GM03348 (cell line): ENCODE results near the gene UPF2.
A peak's percentile ranks its signal among the peaks of the same experiment; 100 is the strongest.

Experiments
- DNase-seq: peaks from one replicate; pipeline ENCODE4 v3.0.0; 2012; ENCODE audit warnings: low spot score

Gene UPF2

DNA sequence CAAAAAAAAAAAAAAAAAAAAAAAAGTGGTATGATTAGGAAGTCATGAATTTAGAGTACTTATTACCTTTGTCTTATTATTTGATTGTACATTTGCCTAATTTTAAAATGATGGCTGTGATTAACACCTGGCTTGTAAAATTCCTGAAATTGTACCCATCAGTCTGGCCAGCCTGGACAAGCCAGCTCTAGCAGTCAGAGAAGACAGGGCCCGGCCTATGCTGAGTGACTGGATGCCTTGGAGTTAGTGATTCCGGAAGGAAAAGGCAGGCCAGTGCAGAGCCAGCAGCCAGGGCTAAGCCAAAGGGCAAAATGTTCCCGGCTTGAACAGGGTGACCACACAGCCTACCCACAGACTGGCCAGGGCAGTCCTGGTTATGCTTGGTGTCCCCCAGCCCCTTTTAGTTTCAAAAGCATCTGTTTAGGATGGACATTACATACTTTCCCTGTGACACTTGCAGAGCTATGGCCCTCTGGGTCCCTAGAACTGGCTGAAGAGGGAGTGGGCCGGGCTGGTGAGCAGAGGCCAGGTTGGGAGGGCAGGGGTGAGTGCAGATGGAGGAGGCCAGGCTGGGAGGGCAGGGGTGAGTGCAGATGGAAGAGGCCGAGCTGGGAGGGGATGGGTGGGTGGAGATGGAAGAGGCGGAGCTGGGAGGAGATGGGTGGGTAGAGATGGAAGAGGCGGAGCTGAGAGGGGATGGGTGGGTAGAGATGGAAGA, 157.7 kb downstream of the UPF2 start:
- no peak for DNase-seq

DNA sequence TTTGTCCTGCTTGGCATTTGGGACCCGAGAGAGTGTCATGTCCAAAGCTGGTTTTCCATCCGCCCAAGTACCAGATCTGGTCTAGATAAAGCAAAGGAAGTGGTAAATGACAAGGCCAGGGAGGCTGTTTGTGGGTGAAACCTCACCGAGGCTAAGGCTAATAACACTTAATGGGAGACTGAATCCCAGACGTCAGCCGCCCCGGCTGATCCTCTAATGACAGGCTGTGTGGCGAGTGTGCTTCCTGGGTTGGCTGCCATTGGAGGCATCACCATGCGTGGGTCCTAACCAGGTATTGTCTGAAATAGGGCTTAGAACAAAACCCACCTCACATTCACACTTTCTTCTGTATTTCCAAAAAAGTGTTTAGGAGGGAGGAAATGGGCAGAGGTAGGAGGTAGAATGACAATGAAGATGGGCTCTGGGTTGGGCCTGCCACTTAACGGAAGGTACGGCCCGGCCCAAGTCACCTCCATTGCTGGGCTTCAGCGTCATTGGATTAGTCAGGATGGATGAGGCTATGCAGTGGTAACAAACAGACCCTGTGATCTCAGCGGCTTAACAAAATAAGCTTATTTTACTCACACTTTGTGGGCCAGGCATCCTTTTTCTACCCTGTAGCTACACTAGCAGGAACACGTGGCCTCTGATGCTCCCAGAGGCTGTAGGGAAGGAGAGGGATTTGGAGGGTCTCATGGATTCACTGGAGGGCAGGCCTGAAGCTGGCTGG, 159.8 kb downstream of the UPF2 start:
- no peak for DNase-seq

- no peak for DNase-seq
These were observed 160.9 kb downstream of the UPF2 start for GRCh38 chr10:11881477-11882417.

DNA sequence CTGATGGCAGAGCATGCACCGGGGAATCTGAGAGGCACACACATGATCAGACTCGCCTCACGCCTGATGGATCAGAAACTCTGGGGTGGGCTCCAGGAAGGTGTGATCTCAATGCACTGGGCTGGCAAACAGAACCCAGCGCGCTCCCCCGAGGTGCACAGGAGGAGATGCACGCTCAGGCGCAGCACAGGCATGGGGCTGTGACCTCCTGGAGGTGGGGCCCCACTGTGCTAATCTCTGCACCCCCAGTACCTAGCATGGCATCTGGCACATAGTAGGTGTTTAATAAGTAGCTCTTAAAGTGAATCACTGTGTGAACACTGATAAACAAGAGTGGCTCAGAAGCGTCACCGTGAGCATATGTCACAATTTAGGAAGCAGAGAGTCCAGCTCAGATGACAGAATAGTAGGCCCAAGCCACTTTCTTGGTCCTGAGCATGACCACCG, 161.6 kb downstream of the UPF2 start:
- no peak for DNase-seq

GRCh38 chr10:11880151-11881029, 162.2 kb downstream of the UPF2 start:
- no peak for DNase-seq

DNA sequence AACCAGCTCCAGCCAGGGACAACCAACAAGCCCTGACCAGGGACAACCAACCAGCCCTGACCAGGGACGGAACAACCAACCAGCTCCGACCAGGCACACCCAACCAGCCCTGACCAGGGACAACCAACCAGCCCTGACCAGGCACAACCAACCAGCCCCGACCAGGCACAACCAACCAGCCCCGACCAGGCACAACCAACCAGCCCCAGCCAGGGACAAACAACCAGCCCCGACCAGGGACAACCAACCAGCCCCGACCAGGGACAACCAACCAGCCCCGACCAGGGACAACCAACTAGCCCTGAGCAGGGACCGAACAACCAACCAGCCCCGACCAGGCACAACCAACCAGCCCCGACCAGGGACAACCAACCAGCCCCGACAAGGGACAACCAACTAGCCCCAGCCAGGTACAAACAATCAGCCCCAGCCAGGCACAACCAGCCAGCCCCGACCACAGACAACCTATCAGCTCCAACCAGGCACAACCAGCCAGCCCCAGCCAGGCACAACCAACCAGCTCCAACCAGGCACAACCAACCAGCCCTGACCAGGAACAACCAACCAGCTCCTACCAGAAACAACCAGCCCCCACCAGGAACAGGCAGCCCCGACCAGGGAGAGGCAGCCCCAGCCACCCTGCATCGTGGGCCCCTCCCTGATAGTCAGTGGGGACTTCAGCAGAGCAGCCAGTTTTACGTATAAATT, 163.1 kb downstream of the UPF2 start:
- DNase-seq: no peak

DNA sequence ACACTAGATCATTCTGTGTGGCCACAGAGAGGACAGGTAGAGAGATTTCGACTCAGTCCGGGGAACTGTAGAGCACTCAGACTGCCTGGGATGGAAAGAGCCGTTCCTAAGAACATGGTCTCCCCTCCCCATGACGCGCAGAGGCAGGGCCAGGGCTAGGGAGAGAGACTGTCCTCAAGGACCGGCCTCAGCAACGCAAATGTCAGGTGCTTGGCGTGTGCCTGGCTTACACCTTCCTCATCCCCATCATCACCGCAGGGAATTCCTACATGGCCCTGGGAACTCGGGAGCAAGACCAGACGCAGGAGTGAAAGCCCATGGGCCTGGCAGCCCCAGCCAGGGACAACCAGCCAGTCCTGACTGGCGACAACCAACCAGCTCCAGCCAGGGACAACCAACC, 163.8 kb downstream of the UPF2 start:
- no peak for DNase-seq

- no peak for DNase-seq
These were observed 165.1 kb downstream of the UPF2 start for GRCh38 chr10:11877591-11877905.

- DNase-seq: no peak
These were observed 165.6 kb downstream of the UPF2 start for GRCh38 chr10:11876805-11877590.

DNA sequence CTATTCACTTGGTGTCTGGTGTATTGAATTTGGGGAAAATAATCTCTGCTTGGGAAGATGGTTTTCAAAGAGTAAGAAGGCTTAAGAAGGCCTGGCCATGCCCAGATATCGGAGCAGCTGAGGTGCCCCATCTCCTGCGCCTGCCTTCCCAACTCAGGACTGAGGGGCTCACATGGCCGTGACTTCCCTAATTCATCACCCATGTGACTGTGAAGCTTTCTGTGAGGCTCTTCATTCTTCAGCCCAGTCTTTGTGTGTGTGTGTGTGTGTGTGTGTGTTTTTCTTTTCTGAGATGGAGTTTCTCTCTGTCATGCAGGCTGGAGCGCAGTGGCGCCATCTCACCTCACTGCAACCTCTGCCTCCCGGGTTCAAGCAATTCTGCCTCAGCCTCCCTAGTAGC, 166.3 kb downstream of the UPF2 start:
- no peak for DNase-seq

- DNase-seq: peak; percentile 93
These were observed 166.9 kb downstream of the UPF2 start for GRCh38 chr10:11875494-11876281.

- no peak for DNase-seq
These were observed 167.8 kb downstream of the UPF2 start for GRCh38 chr10:11874568-11875493.

DNA sequence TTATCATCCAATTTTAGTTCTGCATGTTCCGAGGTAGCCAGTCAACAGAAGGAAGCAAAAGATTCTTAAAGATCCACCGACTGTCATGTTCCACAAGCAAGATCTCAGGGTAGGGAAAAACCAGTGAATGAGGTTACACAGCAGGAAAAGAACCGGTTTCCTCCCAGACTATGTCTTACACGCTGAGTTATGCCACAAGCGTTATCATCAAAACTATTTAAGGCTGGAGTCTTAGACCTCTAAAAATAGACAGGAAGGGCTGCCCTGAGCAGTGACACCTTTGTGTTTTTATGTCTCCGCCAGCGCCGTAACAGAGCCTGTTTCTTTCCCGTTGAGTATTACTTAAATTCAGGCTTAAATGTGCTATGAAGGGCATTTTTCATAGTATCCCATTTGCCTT, 171.1 kb downstream of the UPF2 start:
- no peak for DNase-seq

DNA sequence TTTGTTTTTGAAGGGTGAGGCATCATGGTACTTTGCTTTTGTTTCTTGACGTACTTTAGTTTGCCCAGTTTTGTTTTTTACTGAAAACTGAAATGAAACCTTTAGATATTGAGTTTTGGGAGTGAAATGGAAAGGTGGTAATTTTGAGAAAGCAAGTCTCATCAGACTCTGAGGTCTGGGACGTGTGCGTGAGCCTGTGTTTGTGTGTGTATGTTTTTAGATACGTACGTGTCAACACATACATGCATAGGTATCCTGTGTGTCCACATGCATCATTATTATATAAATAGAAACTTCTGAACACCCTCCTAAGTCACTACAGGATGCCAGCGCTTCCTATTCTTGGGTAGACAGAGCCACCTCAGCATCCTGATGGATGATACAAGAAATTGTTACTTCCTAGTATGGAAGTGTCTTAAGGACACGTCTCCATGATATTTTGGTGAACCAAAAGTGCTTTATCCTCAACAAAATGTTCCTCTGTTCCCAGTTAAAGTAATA, 171.7 kb downstream of the UPF2 start:
- no peak for DNase-seq

GRCh38 chr10:11870461-11870780, 172.2 kb downstream of the UPF2 start:
- no peak for DNase-seq
